ENCODE data around the gene ATP10B.

DNA sequence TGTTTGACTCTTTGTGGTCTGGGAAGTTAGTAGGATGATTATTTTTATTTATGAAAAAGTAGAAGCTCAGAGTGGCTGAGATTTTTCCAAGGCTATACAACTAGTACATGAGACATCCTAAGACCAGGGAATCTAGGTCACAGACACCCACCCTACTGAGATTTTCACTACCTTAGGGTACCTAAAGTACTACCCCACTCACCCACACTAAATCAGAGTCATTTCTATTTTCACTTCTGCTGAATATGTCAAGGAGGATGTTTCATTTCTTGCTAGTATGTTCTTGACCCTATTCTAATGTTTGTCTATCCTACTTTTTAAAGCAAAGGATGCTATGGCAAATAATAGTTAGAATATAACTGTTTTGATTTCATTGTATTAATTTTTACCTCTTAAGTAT is 206.0 kb downstream of the ATP10B start:
- TF ChIP-seq SIN3A (IDR thresholded peaks at IDR 0.05; ENCODE audit: borderline replicate concordance, insufficient read depth, low read length), result no peak
- TF ChIP-seq POLR2AphosphoS5 (IDR thresholded peaks at IDR 0.05; ENCODE audit: low read depth, low read length), result no peak

Data from PFSK-1 (cell line).